ENCODE measurements around the gene TSPOAP1. TPM values are rescaled to one million over a fixed set of nuclear protein-coding genes. Genes with fewer than 3 reads are reported as not detected.
A peak's percentile ranks its signal among the peaks of the same experiment; 100 is the strongest.
"Not testable (repeated sequence)": the region's sequence is repeated elsewhere in the genome, so short reads cannot be mapped to it uniquely, and the experiment has no call there.

Gene TSPOAP1
- total and polyA plus RNA-seq, 4 donors, result 22.6 to 123 (median 69.7) TPM

GRCh38 chr17:58351831-58352595 is 23.4 kb upstream of the TSPOAP1 start, which contains the start of gene SUPT4H1:
Gene SUPT4H1 (minus strand): TSS chr17:58352201. CDS start chr17:58352135, 66 bp downstream.
- 0% methylated on average over 60 of the region's 60 CpGs for WGBS (ENCODE audit: insufficient coverage)
- peak; percentile 82 to 98 (median 88) for DNase-seq (ENCODE audit: low read depth in 4 of 6, low spot score in 6 of 6)
- H3K27me3 ChIP-seq (ENCODE audit: control insufficient read depth, insufficient read depth, low read length), result no peaks in the 10 kb centered on the region
- peak within 1 kb of the TSS; percentile 84 for H3K27ac ChIP-seq (ENCODE audit: low read depth, low read length)
- no peaks in the 10 kb centered on the region for H3K9me3 ChIP-seq (ENCODE audit: control insufficient read depth, insufficient read depth, low read length)
- H3K4me1 ChIP-seq (ENCODE audit: control insufficient read depth, insufficient read depth, low read length), result peaks cover 9% of the 10 kb centered on the region
- H3K4me3 ChIP-seq (ENCODE audit: low read depth, low read length), result peak within 1 kb of the TSS; percentile 93
- H3K36me3 ChIP-seq (ENCODE audit: control insufficient read depth, insufficient read depth, low read length), result peaks cover 22% of the 10 kb centered on the region

GRCh38 chr17:58351182-58351581 is 22.6 kb upstream of the TSPOAP1 start:
- Histone ChIP-seq H3K36me3 (ENCODE audit: control insufficient read depth, insufficient read depth, low read length) (peaks cover 30% of the 10 kb centered on the region), H3K27ac (ENCODE audit: low read depth, low read length) (no peak overlapping the region), H3K4me3 (ENCODE audit: low read depth, low read length) (peak overlapping the region; percentile 93), H3K27me3 (ENCODE audit: control insufficient read depth, insufficient read depth, low read length) (no peaks in the 10 kb centered on the region), H3K9me3 (ENCODE audit: control insufficient read depth, insufficient read depth, low read length) (no peaks in the 10 kb centered on the region), H3K4me1 (ENCODE audit: control insufficient read depth, insufficient read depth, low read length) (peaks cover 9% of the 10 kb centered on the region)
- DNase-seq (ENCODE audit: low read depth in 4 of 6, low spot score in 6 of 6), result no peak
- WGBS (ENCODE audit: insufficient coverage), result no CpG with 5 or more reads among the region's 4 CpGs

GRCh38 chr17:58348038-58348437 is 19.4 kb upstream of the TSPOAP1 start:
- H3K4me1 ChIP-seq (ENCODE audit: control insufficient read depth, insufficient read depth, low read length), result peaks cover 23% of the 10 kb centered on the region
- no peak for DNase-seq (ENCODE audit: low read depth in 4 of 6, low spot score in 6 of 6)
- H3K27ac ChIP-seq (ENCODE audit: low read depth, low read length), result no peak overlapping the region
- 88% methylated on average over 1 of the region's 1 CpG for WGBS (ENCODE audit: insufficient coverage)
- no peaks in the 10 kb centered on the region for H3K9me3 ChIP-seq (ENCODE audit: control insufficient read depth, insufficient read depth, low read length)
- H3K4me3 ChIP-seq (ENCODE audit: low read depth, low read length), result no peak overlapping the region
- no peaks in the 10 kb centered on the region for H3K27me3 ChIP-seq (ENCODE audit: control insufficient read depth, insufficient read depth, low read length)
- peaks cover 50% of the 10 kb centered on the region for H3K36me3 ChIP-seq (ENCODE audit: control insufficient read depth, insufficient read depth, low read length)

- Histone ChIP-seq H3K27ac (ENCODE audit: low read depth, low read length) (no peak overlapping the region), H3K36me3 (ENCODE audit: control insufficient read depth, insufficient read depth, low read length) (peaks cover 48% of the 10 kb centered on the region), H3K4me1 (ENCODE audit: control insufficient read depth, insufficient read depth, low read length) (peaks cover 16% of the 10 kb centered on the region), H3K27me3 (ENCODE audit: control insufficient read depth, insufficient read depth, low read length) (no peaks in the 10 kb centered on the region), H3K9me3 (ENCODE audit: control insufficient read depth, insufficient read depth, low read length) (no peaks in the 10 kb centered on the region), H3K4me3 (ENCODE audit: low read depth, low read length) (no peak overlapping the region)
- no peak for DNase-seq (ENCODE audit: low read depth in 4 of 6, low spot score in 6 of 6)
- WGBS (ENCODE audit: insufficient coverage), result 88% methylated on average over 4 of the region's 4 CpGs
Observed at GRCh38 chr17:58345500-58345899, 16.9 kb upstream of the TSPOAP1 start.

- Histone ChIP-seq H3K27me3 (ENCODE audit: control insufficient read depth, insufficient read depth, low read length) (no peaks in the 10 kb centered on the region), H3K27ac (ENCODE audit: low read depth, low read length) (peak overlapping the region; percentile 49), H3K36me3 (ENCODE audit: control insufficient read depth, insufficient read depth, low read length) (peaks cover 43% of the 10 kb centered on the region)
Observed at GRCh38 chr17:58344791-58345157, 16.2 kb upstream of the TSPOAP1 start.

GRCh38 chr17:58344047-58344790 is 15.6 kb upstream of the TSPOAP1 start:
- WGBS (ENCODE audit: insufficient coverage), result 76% methylated on average over 9 of the region's 9 CpGs
- peaks cover 42% of the 10 kb centered on the region for H3K36me3 ChIP-seq (ENCODE audit: control insufficient read depth, insufficient read depth, low read length)
- peak overlapping the region; percentile 49 for H3K27ac ChIP-seq (ENCODE audit: low read depth, low read length)
- H3K27me3 ChIP-seq (ENCODE audit: control insufficient read depth, insufficient read depth, low read length), result no peaks in the 10 kb centered on the region
- peak in 2 of 6 donors; percentile 36 to 60 for DNase-seq (ENCODE audit: low read depth in 4 of 6, low spot score in 6 of 6)
- H3K4me1 ChIP-seq (ENCODE audit: control insufficient read depth, insufficient read depth, low read length), result peaks cover 16% of the 10 kb centered on the region
- no peak overlapping the region for H3K4me3 ChIP-seq (ENCODE audit: low read depth, low read length)
- H3K9me3 ChIP-seq (ENCODE audit: control insufficient read depth, insufficient read depth, low read length), result no peaks in the 10 kb centered on the region

More at GRCh38 chr17:58344791-58345157, 16.2 kb upstream of the TSPOAP1 start:
- no peak for DNase-seq (ENCODE audit: low read depth in 4 of 6, low spot score in 6 of 6)
- Histone ChIP-seq H3K4me3 (ENCODE audit: low read depth, low read length) (no peak overlapping the region), H3K4me1 (ENCODE audit: control insufficient read depth, insufficient read depth, low read length) (peaks cover 16% of the 10 kb centered on the region), H3K9me3 (ENCODE audit: control insufficient read depth, insufficient read depth, low read length) (no peaks in the 10 kb centered on the region)
- WGBS (ENCODE audit: insufficient coverage), result 40% methylated on average over 1 of the region's 2 CpGs

GRCh38 chr17:58343131-58343530 is 14.5 kb upstream of the TSPOAP1 start:
- no peaks in the 10 kb centered on the region for H3K9me3 ChIP-seq (ENCODE audit: control insufficient read depth, insufficient read depth, low read length)
- no peaks in the 10 kb centered on the region for H3K27me3 ChIP-seq (ENCODE audit: control insufficient read depth, insufficient read depth, low read length)
- no peak for DNase-seq (ENCODE audit: low read depth in 4 of 6, low spot score in 6 of 6)
- H3K27ac ChIP-seq (ENCODE audit: low read depth, low read length), result no peak overlapping the region
- peaks cover 19% of the 10 kb centered on the region for H3K4me1 ChIP-seq (ENCODE audit: control insufficient read depth, insufficient read depth, low read length)
- peaks cover 38% of the 10 kb centered on the region for H3K36me3 ChIP-seq (ENCODE audit: control insufficient read depth, insufficient read depth, low read length)
- WGBS (ENCODE audit: insufficient coverage), result 95% methylated on average over 3 of the region's 4 CpGs
- no peak overlapping the region for H3K4me3 ChIP-seq (ENCODE audit: low read depth, low read length)

GRCh38 chr17:58341861-58342475 is 13.4 kb upstream of the TSPOAP1 start:
- H3K4me1 ChIP-seq (ENCODE audit: control insufficient read depth, insufficient read depth, low read length), result peaks cover 24% of the 10 kb centered on the region
- H3K27me3 ChIP-seq (ENCODE audit: control insufficient read depth, insufficient read depth, low read length), result no peaks in the 10 kb centered on the region
- no peak overlapping the region for H3K27ac ChIP-seq (ENCODE audit: low read depth, low read length)
- H3K4me3 ChIP-seq (ENCODE audit: low read depth, low read length), result no peak overlapping the region
- DNase-seq (ENCODE audit: low read depth in 4 of 6, low spot score in 6 of 6), result no peak
- 83% methylated on average over 3 of the region's 4 CpGs for WGBS (ENCODE audit: insufficient coverage)
- H3K36me3 ChIP-seq (ENCODE audit: control insufficient read depth, insufficient read depth, low read length), result peaks cover 30% of the 10 kb centered on the region
- no peaks in the 10 kb centered on the region for H3K9me3 ChIP-seq (ENCODE audit: control insufficient read depth, insufficient read depth, low read length)

GRCh38 chr17:58341136-58341860 is 12.7 kb upstream of the TSPOAP1 start:
- WGBS (ENCODE audit: insufficient coverage), result 95% methylated on average over 5 of the region's 11 CpGs
- Histone ChIP-seq H3K36me3 (ENCODE audit: control insufficient read depth, insufficient read depth, low read length) (peaks cover 24% of the 10 kb centered on the region), H3K4me1 (ENCODE audit: control insufficient read depth, insufficient read depth, low read length) (peaks cover 27% of the 10 kb centered on the region)
- not testable (repeated sequence) for H3K9me3 ChIP-seq (ENCODE audit: control insufficient read depth, insufficient read depth, low read length); H3K27ac ChIP-seq (ENCODE audit: low read depth, low read length); DNase-seq (ENCODE audit: low read depth in 4 of 6, low spot score in 6 of 6); H3K27me3 ChIP-seq (ENCODE audit: control insufficient read depth, insufficient read depth, low read length); H3K4me3 ChIP-seq (ENCODE audit: low read depth, low read length)

Data from spinal cord (tissue), 10 donors.